Measurements from ENCODE around the gene SLC35C1.
"Not testable (repeated sequence)": the region's sequence is repeated elsewhere in the genome, so short reads cannot be mapped to it uniquely, and the experiment has no call there.

The SLC35C1 gene

GRCh38 chr11:45810431-45811108 is 5.6 kb downstream of the SLC35C1 start:
- no peak for DNase-seq (ENCODE audit: low read depth, low spot score)

- DNase-seq (ENCODE audit: low read depth, low spot score) = no peak
Observed at GRCh38 chr11:45811109-45811435, 6.1 kb downstream of the SLC35C1 start.

- no peak for DNase-seq (ENCODE audit: low read depth, low spot score)
Observed at GRCh38 chr11:45811571-45812290, 6.8 kb downstream of the SLC35C1 start.

GRCh38 chr11:45812581-45813548 is 7.9 kb downstream of the SLC35C1 start:
- no peak for DNase-seq (ENCODE audit: low read depth, low spot score)

GRCh38 chr11:45815747-45816146 is 10.8 kb downstream of the SLC35C1 start:
- no peak for DNase-seq (ENCODE audit: low read depth, low spot score)

- DNase-seq (ENCODE audit: low read depth, low spot score) = no peak
Observed at GRCh38 chr11:45816614-45817013, 11.7 kb downstream of the SLC35C1 start.

- no peak for DNase-seq (ENCODE audit: low read depth, low spot score)
Observed at GRCh38 chr11:45817191-45817590, 12.2 kb downstream of the SLC35C1 start.

GRCh38 chr11:45818961-45819605 is 14.1 kb downstream of the SLC35C1 start:
- no peak for DNase-seq (ENCODE audit: low read depth, low spot score)

GRCh38 chr11:45820211-45820857 is 15.4 kb downstream of the SLC35C1 start:
- no peak for DNase-seq (ENCODE audit: low read depth, low spot score)

GRCh38 chr11:45826492-45826891 is 21.5 kb downstream of the SLC35C1 start:
- not testable (repeated sequence) for DNase-seq (ENCODE audit: low read depth, low spot score)

GRCh38 chr11:45827123-45827522 is 22.2 kb downstream of the SLC35C1 start:
- DNase-seq (ENCODE audit: low read depth, low spot score) = no peak

GRCh38 chr11:45828996-45829395 is 24.0 kb downstream of the SLC35C1 start:
- no peak for DNase-seq (ENCODE audit: low read depth, low spot score)

- no peak for DNase-seq (ENCODE audit: low read depth, low spot score)
Observed at GRCh38 chr11:45830596-45830995, 25.6 kb downstream of the SLC35C1 start.

- DNase-seq (ENCODE audit: low read depth, low spot score) = no peak
Observed at GRCh38 chr11:45832811-45833441, 28.0 kb downstream of the SLC35C1 start.

GRCh38 chr11:45833761-45834160 is 28.8 kb downstream of the SLC35C1 start:
- DNase-seq (ENCODE audit: low read depth, low spot score) = no peak

- DNase-seq (ENCODE audit: low read depth, low spot score) = no peak
Observed at GRCh38 chr11:45834298-45834756, 29.4 kb downstream of the SLC35C1 start.

GRCh38 chr11:45839204-45839603 is 34.3 kb downstream of the SLC35C1 start:
- no peak for DNase-seq (ENCODE audit: low read depth, low spot score)

- DNase-seq (ENCODE audit: low read depth, low spot score) = not testable (repeated sequence)
Observed at GRCh38 chr11:45840251-45840650, 35.3 kb downstream of the SLC35C1 start.

- DNase-seq (ENCODE audit: low read depth, low spot score) = no peak
Observed at GRCh38 chr11:45843158-45843924, 38.4 kb downstream of the SLC35C1 start.

All from iPS DF 19.7 (cell line).